ENCODE data around the gene FYCO1.

The FYCO1 gene

GRCh38 chr3:45894015-45894414 lies 101.6 kb downstream of the FYCO1 start:
- no peak overlapping the region for H3K4me3 ChIP-seq (ENCODE audit: low read depth, low read length)
- no peak for DNase-seq (ENCODE audit: low read depth, low spot score)
- in situ Hi-C loops (cut with HindIII; ENCODE audit: low sequenced_read_pairs) = no loop called here
- TF ChIP-seq, protein P1, sequence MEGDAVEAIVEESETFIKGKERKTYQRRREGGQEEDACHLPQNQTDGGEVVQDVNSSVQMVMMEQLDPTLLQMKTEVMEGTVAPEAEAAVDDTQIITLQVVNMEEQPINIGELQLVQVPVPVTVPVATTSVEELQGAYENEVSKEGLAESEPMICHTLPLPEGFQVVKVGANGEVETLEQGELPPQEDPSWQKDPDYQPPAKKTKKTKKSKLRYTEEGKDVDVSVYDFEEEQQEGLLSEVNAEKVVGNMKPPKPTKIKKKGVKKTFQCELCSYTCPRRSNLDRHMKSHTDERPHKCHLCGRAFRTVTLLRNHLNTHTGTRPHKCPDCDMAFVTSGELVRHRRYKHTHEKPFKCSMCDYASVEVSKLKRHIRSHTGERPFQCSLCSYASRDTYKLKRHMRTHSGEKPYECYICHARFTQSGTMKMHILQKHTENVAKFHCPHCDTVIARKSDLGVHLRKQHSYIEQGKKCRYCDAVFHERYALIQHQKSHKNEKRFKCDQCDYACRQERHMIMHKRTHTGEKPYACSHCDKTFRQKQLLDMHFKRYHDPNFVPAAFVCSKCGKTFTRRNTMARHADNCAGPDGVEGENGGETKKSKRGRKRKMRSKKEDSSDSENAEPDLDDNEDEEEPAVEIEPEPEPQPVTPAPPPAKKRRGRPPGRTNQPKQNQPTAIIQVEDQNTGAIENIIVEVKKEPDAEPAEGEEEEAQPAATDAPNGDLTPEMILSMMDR (IDR thresholded peaks at IDR 0.05; ENCODE audit: low read depth, low read length) = no peak

DNA sequence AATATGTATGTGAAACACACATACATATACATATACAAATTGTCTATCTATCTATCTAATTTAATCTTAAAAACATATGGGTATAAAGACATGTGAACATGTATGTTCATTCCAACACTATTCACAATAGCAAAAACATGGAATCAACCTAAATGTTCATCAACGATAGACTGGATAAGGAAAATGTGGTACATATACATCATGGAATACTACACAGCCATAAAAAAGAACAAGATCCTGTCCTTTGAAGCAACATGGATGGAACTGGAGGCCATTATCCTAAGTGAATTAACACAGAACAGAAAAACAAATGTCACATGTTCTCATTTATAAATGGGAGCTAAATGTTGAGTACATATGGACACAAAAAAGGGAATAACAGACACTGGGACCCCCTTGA lies 103.5 kb downstream of the FYCO1 start:
- no peak for DNase-seq (ENCODE audit: low read depth, low spot score)
- no peak overlapping the region for H3K4me3 ChIP-seq (ENCODE audit: low read depth, low read length)
- TF ChIP-seq, protein P1 (IDR thresholded peaks at IDR 0.05; ENCODE audit: low read depth, low read length) = no peak
- in situ Hi-C loops (cut with HindIII; ENCODE audit: low sequenced_read_pairs) = no loop called here

DNA sequence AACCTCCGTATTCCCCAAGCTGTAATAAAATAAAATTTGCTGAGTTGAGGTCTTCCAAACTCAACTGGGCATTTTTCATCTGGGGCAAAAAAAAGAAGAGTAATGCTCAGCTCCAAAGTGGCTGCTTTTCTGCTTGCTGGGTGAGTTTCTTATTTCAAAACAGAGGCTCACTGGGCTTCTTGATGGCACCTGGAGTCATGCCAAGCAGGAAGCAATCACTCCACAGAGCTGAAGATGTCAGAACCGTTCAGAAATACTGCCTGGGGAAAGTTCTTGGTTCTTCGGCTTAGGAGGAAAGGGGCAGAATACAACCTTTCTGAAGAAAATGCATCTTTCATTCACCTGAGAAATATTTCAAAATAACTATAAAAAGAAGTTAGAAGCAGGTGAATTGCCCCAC lies 105.2 kb downstream of the FYCO1 start:
- H3K4me3 ChIP-seq (ENCODE audit: low read depth, low read length) = no peak overlapping the region
- TF ChIP-seq, protein P1 (IDR thresholded peaks at IDR 0.05; ENCODE audit: low read depth, low read length) = no peak
- DNase-seq (ENCODE audit: low read depth, low spot score) = no peak
- in situ Hi-C loops (cut with HindIII; ENCODE audit: low sequenced_read_pairs) = no loop called here

DNA sequence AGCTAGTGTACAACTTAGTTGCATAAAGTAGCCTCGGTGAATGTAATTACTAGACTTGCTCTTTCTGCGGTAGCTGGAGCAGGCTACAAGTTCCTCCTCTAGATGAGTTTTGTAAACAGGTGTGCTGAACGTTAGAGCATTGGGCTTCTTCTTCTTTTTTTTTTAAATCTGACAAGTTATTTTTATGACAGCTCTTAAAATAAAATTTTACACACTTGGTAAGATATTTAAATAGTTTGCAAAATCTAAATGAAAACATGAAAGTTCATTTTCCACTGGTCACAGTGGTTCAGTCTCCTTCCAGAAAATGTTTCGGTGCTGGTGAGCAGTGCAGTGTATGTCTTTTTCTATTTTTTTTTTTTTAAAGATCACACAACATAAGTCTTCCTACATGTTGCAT lies 106.3 kb downstream of the FYCO1 start:
- no peak overlapping the region for H3K4me3 ChIP-seq (ENCODE audit: low read depth, low read length)
- in situ Hi-C loops (cut with HindIII; ENCODE audit: low sequenced_read_pairs) = no loop called here
- TF ChIP-seq, protein P1 (IDR thresholded peaks at IDR 0.05; ENCODE audit: low read depth, low read length) = no peak
- DNase-seq (ENCODE audit: low read depth, low spot score) = no peak

GRCh38 chr3:45887759-45888511 lies 107.7 kb downstream of the FYCO1 start:
- DNase-seq (ENCODE audit: low read depth, low spot score) = no peak
- in situ Hi-C loops (cut with HindIII; ENCODE audit: low sequenced_read_pairs) = no loop called here

DNA sequence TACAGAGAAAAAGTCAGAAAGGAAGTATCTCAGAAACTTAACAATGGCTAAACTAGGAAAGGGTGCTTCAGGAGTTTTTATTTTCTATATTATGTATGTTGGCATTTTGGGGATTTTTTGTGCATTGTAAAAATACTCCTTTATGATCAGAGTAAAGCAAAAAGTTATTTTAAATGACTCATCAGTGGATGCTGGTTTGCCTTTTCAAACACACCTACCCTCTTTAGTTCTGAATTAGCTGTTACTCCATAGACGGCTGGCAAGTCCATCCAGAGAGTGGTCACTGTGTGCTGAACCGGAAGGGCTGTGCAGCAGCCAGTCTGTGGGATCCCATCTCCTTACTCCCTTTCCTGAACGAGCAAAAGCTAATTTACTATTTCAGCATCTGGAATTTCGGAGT lies 108.3 kb downstream of the FYCO1 start:
- no peak for DNase-seq (ENCODE audit: low read depth, low spot score)
- in situ Hi-C loops (cut with HindIII; ENCODE audit: low sequenced_read_pairs) = no loop called here
- TF ChIP-seq, protein P1 (IDR thresholded peaks at IDR 0.05; ENCODE audit: low read depth, low read length) = no peak
- H3K4me3 ChIP-seq (ENCODE audit: low read depth, low read length) = no peak overlapping the region

More at GRCh38 chr3:45887759-45888511, 107.7 kb downstream of the FYCO1 start:
- no peak overlapping the region for H3K4me3 ChIP-seq (ENCODE audit: low read depth, low read length)
- TF ChIP-seq, protein P1 (IDR thresholded peaks at IDR 0.05; ENCODE audit: low read depth, low read length) = no peak

All from astrocyte of the spinal cord (primary cell).